ENCODE measurements around the gene MORN4. TPM values are rescaled to one million over a fixed set of nuclear protein-coding genes. Genes with fewer than 3 reads are reported as not detected.

The MORN4 gene
- total and polyA plus RNA-seq, 2 of the 13 experiments (the other 11 are each of a cell fraction or from before 2014, with no cell fraction given): 3.4 to 9.1 TPM

GRCh38 chr10:97590082-97590747 is 43.1 kb downstream of the MORN4 start (continued):
- peak; percentile 8; the same call in 1 of the 2 replicates for TF ChIP-seq ZNF687 (CRISPR knock-in tag; IDR thresholded peaks at IDR 0.05)
- no peak for TF ChIP-seq FOXJ3 (CRISPR knock-in tag; IDR thresholded peaks at IDR 0.05; ENCODE audit: borderline replicate concordance)
- TF ChIP-seq SMAD1 (CRISPR knock-in tag; IDR thresholded peaks at IDR 0.05; ENCODE audit: borderline replicate concordance, low read depth): no peak

DNA sequence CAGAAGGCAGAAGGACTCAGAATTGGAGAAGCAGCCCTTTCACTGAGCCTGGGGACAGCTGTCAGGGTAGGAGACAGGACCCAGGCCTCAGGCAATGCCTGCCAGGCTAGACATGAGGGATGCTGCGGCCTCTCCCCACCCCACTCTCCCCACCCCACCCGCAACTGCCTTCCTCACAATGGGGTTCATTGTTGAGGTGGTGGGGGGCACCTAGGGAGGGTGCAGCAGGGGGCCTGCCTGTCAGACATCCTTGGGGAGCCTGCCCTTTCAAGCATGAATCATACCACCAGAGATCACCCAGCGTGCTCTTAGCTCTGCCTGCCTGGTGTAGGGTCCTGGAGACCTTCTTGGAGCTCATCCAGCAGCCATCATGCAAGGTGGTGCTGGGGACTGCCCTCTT is 43.8 kb downstream of the MORN4 start, which contains the start of gene C10orf62:
Gene C10orf62 (plus strand): TSS at position 243 of the 400 bp plus-strand sequence. CDS start 177 bp downstream, outside the sequence.
- CTCF ChIA-PET (ENCODE audit: low intra/inter-chr PET ratio, low total read pairs): no interaction called here
- peak within 1 kb of the TSS; percentile 39 for H3K4me2 ChIP-seq (ENCODE audit: low read depth, low read length)
- H3K9me3 ChIP-seq (ENCODE audit: low read length): no peaks in the 10 kb centered on the region
- ATAC-seq (no peak), FAIRE-seq (no peak), DNase-seq (ENCODE audit: low spot score) (no peak)
- peak within 1 kb of the TSS; percentile 46 for H3K27ac ChIP-seq (ENCODE audit: extremely low read length, insufficient read depth, low read length)
- no peaks in the 10 kb centered on the region; a peak in 1 of 5 replicates for H3K36me3 ChIP-seq (replicated peaks in 1 of 2; ENCODE audit: control insufficient read depth in 1 of 2, insufficient read depth in 2 of 2, low read length in 2 of 2)
- H2AFZ ChIP-seq (ENCODE audit: low read length): no peak within 1 kb of the TSS
- BruUV-seq (replicated peaks): no TSS peak
- no CpG with 5 or more reads among the region's 3 CpGs for WGBS (ENCODE audit: low lambda C conversion rate)
- POLR2A ChIA-PET: no interaction called here
- H3K27me3 ChIP-seq (ENCODE audit: control insufficient read depth in 1 of 2, insufficient read depth in 2 of 2, low read length in 2 of 2): no peaks in the 10 kb centered on the region
- H3K9ac ChIP-seq (ENCODE audit: insufficient read depth, low read depth, low read length): no peak within 1 kb of the TSS
- H3K4me3 ChIP-seq (replicated peaks in 1 of 3; ENCODE audit: insufficient read depth in 1 of 3, low read depth in 2 of 3, low read length in 3 of 3): no peak within 1 kb of the TSS; a peak in 1 of 6 replicates
- intact Hi-C loops (cut with micrococcal nuclease; ENCODE audit: unreplicated experiment) (no loop called here), in situ Hi-C loops (cut with HindIII; ENCODE audit: extremely low pct_ligation_motif_present, low pct_unique_long_range_greater_than_20kb) (no loop called here)
- H3K79me2 ChIP-seq (ENCODE audit: insufficient read depth, low read length): peaks cover 3% of the 10 kb centered on the region
- H4K20me1 ChIP-seq (ENCODE audit: insufficient read depth, low read length): no peaks in the 10 kb centered on the region
- peaks cover 59% of the 10 kb centered on the region for H3K4me1 ChIP-seq (ENCODE audit: insufficient read depth, low read length)
- TF ChIP-seq ZNF343 (CRISPR knock-in tag; IDR thresholded peaks at IDR 0.05) (no peak), FOXP1 (IDR thresholded peaks at IDR 0.05) (no peak), FOXP1 (CRISPR knock-in tag; IDR thresholded peaks at IDR 0.05) (no peak), ZNF362 (CRISPR knock-in tag; IDR thresholded peaks at IDR 0.05; ENCODE audit: borderline replicate concordance) (no peak), ZFP36L1 (CRISPR knock-in tag; IDR thresholded peaks at IDR 0.05) (no peak), HNRNPH1 (optimal IDR thresholded peaks at IDR 0.05; ENCODE audit: low read depth, low read length) (no peak), ATF7 (IDR thresholded peaks at IDR 0.05) (no peak), ATF7 (CRISPR knock-in tag; IDR thresholded peaks at IDR 0.05) (no peak), ZNF660 (CRISPR knock-in tag; IDR thresholded peaks at IDR 0.05; ENCODE audit: borderline replicate concordance, low read depth) (no peak), SAFB2 (CRISPR knock-in tag; IDR thresholded peaks at IDR 0.05; ENCODE audit: borderline replicate concordance, low read depth) (no peak), DR1 (CRISPR knock-in tag; IDR thresholded peaks at IDR 0.05) (no peak)
- TF ChIP-seq, protein P1, sequence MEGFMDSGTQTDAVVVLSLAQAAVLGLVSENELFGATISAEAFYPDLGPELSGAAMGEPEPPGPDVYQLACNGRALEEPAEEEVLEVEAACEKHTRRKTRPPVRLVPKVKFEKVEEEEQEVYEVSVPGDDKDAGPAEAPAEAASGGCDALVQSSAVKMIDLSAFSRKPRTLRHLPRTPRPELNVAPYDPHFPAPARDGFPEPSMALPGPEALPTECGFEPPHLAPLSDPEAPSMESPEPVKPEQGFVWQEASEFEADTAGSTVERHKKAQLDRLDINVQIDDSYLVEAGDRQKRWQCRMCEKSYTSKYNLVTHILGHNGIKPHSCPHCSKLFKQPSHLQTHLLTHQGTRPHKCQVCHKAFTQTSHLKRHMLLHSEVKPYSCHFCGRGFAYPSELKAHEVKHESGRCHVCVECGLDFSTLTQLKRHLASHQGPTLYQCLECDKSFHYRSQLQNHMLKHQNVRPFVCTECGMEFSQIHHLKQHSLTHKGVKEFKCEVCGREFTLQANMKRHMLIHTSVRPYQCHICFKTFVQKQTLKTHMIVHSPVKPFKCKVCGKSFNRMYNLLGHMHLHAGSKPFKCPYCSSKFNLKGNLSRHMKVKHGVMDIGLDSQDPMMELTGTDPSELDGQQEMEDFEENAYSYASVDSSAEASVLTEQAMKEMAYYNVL (CRISPR knock-in tag; IDR thresholded peaks at IDR 0.05; ENCODE audit: borderline replicate concordance): no peak

Data from HepG2 (cell line).